NCI-H748 (cell line): ENCODE measurements around the gene BTG3.

Experiments used
- DNase-seq: peaks from one replicate; lab custom pipeline; 2025; ENCODE audit not compliant: unreplicated experiment; lab: John Stamatoyannopoulos, UW

The BTG3 gene

DNA sequence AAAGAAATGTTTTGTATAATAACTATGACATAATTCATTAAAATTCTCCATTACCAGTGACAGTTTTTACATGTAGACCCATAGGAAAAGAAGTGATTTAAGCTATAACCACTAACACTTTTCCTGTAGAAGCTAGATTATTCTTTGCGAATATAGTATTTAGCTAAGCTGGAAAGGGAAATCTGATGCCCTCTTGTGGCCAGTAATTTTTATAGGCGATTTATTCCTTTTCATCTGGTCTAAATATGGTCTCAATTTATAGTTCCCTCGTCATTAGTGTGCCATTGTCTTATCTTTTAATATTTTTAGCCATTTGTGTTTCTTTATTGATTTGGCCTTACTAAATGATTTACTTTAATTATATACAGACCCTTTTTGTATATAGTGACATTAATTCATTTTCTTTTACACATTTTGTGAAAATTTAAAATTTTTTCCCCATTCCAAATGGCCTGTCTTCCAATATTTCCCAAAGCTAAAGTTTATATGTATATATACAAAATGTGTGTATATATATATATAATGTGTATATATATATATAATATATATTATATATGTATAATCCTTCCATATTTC is 26.7 kb downstream of the BTG3 start:
- DNase-seq = peak; percentile 55

DNA sequence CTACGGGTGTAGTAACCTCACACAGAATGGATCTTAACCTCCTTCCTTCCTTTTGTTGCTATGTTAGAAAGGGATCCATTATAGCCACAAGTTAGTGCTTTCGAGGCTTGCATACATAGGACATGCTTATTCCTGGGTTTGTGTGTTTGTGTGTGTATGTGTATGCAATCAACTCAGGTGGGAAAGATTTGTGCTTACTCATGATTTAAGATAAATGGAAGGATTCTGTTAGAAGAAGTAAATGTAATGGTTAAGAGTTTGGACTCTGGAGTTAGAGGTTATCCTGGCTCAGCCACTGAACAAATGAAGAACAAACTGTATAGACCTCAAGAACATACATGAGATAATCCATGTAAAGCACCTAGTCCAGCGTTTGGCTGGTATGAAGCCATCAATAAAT is 28.8 kb downstream of the BTG3 start:
- DNase-seq = no peak

DNA sequence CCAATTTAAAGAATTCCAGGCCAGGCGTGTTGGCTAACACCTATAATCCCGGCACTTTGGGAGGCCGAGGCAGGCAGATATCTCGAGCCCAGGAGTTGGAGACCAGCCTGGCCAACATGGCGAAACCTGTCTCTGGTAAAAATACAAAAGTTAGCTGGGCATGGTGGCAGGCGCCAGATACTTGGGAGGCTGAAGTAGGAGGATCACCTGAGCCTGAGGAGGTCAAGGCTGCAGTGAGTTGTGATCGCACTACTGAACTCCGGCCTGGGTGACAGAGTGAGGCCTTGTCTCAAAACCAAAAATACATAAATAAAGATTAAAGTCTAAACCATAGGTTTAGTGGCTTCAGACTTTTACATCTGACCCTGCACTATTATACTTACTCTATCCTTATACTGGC is 32.4 kb downstream of the BTG3 start:
- no peak for DNase-seq

DNA sequence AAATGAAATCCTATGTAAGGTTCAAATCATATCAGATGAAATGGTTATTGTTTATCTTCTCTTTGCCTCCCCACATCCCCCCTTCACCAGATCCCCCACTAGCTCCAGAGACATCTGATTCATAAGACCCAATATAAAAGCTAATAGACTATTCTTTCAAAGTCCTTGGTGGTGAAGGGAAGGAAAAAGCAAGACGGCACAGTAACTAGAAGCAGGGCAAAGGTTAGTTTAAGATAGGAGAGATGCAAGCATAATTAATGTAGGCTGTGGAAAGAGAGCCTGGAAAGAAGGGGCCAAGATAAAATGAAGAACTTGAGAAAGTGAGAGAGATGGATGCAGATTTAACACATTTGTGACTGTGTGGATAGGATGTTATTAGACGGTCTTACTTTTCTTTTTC is 33.8 kb downstream of the BTG3 start:
- no peak for DNase-seq

DNA sequence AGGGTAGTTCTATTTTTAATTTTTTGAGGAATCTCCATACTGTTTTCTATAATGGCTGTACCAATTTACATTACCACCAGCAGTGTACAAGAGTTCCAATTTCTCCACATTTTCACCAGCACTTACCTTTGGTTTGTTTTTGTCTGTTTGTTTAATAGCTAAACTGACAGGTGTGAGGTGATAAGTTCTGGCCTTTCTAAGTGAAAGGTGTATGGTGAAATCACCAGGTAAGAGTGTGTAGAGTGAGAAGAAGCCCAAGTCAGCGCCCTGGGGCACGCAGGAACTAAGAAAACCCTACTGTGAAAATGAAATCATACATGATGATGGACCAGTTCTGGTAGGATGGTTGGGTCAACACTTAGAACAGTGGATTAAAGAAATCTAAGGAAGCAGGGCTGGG is 34.5 kb downstream of the BTG3 start:
- DNase-seq = peak; percentile 42

DNA sequence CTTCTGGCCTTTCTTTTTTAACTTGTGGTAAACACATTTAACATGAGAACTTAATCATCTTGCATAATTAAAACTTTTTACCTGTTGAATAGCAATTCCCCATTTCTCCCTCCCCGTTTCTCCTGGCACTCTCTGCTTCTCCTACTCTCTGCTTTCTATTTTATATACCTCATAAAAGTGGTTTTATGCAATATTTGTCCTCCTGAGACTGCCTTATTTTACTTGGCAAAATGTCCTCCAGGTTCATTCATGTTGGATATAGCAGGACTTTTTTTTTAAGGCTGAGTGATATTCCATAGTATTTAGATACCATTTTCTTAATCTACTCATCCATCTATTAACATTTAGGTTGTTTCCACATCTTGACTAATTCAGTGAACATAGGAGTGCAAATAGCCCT is 35.0 kb downstream of the BTG3 start:
- DNase-seq = no peak

DNA sequence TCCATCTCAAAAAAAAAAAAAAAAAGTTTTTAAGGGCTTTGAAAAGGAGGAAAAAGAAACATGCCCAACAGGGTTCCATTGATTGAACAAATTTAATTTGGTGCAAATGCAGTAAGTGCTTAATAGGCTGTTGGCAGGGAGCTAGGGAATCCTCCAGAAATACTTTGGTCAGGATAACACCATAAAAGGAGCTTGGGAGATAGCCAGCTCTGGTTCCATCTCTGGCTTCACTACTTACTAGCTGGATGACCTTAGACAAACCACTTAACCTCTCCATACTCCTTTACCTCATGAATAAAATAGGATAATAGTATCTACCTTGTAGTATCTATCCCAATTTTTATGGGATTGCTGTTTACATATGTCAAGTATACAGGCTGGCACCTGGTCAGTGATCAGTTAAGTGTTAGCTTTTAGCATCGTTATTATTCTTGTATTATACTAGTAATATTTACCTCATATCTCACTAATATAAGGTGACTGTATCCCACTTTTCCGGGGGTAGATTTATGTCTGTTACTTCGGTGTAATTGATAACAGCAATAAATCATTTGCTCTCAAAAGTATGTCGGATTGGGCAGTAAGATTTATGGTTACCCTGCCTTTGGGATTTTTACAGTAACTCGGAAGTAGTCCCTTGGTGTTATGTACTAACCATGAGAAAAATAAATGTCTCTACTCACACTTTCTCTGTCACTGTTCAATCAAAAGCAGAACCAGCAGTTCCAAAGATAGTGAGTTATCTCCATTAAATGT is 36.4 kb downstream of the BTG3 start:
- DNase-seq = peak; percentile 70

DNA sequence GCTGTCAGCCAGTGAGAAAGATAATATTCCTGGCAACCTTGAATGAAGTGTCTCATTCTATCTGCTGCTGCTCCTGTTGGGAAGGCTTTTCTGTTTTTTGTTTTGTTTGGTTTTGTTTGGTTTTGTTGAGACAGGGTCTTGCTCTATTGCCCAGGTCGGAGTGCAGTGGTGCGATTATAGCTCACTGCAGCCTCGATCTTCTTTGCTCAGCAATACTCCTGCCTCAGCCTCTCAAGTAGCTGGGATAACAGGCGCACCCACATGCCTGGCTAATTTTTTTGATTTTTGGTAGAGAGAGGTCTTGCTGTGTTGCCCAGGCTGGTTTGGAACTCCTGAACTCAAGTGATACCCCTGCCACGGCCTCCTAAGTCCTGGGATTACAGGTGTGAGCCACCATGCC is 37.6 kb downstream of the BTG3 start:
- no peak for DNase-seq

DNA sequence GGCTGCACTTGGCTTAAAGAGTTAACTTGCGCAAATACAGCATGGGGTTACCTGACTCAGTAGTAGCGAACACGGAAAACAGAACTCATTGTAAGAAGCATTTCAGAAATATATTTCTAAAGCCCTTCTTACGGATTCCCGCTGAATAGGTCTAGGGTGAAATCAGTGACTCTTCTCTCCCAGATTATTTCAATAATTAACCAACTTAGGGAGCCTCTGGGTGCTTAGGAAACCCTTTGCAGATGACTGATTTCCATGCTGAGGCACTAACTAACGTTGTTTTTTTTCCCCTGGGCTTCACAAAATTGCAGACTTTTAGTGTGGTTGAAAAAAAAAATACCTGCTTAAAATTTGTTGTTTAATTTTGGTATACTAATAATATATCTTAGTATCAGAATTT is 40.3 kb downstream of the BTG3 start:
- DNase-seq = no peak

DNA sequence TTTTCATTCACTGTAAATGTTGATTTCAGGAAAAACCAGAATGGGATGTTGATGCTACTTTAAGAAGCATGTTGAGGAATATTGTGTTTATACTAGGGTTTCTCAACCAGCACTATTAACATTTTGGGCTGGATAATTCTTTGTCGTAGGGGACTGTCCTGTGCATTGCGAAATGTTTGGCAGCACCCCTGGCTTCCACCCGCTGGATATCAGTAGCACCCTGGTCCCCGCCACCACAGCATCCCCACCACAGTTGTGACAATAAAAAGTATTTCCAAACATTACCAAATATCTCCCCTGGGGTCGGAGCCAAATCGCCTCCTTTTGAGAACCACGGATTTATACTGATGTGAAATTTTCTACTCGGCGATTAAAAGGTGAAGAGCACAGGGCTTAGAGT is 41.9 kb downstream of the BTG3 start:
- DNase-seq = no peak

DNA sequence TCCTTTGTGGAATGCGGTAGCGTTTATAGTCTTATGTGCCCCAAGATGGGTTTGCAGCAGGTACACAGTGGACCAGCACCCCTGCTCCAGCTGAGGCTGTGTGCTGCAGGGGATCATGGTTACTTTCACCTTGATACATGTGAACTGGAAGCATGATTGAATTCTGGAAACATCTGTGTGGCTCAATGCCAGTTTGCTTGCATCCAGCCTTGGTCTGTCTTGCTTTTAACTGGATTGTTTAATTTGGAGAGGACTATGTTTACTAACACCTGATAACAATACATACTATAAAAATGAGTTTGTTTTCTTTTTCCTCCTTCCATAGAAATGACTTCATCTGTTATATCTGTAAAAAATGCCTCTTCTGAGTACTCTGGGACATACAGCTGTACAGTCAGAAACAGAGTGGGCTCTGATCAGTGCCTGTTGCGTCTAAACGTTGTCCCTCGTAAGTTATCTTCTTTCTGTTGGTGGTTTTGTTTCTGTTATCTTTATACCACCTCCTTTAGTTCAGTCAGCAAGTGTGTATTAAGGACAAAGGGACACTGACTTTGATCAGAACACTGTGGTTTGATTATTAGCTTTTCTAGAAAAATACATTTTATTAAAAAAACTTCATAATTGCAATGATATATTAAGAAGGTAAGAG is 52.2 kb downstream of the BTG3 start:
- no peak for DNase-seq

DNA sequence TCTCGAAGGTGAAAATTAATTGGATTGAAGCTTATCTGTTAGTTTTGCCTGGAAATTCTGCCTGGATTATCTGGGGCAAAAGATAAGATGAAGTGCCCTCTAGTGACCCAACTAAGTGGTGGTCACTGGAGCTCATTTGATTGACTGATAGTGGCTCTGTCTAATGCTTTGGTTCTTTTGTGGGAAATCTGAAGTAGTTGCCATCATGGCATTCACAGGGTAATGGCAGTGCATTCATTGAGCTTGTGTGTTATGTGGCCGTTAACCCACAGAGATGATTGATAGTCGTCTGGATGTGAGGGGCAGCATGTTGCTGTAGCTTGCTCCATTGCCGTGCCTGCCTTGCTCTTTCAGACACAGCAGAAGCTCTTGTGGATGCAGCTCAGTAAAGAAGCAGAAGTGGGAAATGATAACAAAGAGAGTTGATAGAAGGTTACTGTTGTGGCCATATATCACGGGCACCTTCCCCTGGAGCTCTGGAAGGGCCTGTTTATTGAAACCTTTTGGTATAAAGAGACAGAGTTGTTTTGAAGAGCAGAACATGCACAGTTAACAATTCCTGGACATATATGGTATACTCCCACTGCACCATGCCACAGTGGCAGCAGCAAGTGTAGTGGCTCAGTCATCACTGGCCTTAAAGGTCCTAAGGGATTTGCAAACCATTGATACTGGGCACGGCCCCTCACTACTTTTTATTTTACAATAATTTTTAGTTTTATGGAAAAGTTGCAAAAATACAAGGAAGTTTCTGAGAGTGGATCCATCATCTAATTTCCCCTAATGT is 57.8 kb downstream of the BTG3 start:
- peak; percentile 3 for DNase-seq

DNA sequence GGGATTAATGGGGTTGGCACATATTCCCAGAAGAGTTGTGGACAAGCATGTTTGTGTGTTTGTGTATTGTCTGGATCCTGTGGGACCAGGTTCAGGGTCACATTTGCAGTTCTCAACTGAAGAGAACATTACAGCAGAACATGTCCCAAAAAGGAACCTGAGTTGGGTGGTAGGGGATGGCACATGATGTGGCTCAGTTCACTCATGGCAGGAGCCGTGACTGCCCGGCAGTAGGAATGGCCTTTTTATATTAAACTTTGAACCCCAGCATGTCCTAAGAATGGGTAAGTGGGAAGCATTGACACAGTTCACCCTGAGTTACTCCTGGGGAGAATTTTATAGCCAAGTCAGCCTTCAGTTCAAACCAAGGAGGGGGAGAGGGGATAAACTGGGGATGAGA is 58.6 kb downstream of the BTG3 start:
- DNase-seq = no peak

DNA sequence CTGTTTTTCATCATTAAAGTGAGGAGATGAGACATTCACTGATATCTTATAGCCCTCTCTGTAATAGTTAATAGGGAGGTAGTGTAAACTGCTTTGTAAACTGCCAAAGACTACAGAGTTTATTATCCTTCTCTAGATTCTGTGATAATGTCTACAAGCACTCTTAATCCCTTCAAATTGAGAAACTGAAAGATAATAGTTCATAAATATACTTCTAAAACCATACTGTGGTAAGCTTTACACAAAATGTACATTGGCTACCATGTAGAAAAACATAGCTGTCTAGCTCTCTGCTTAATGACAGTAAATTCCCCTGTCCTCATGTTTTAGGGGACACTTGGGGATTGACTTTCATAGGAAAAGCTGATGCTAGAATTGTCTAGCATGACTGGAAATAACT is 60.3 kb downstream of the BTG3 start:
- DNase-seq = no peak

DNA sequence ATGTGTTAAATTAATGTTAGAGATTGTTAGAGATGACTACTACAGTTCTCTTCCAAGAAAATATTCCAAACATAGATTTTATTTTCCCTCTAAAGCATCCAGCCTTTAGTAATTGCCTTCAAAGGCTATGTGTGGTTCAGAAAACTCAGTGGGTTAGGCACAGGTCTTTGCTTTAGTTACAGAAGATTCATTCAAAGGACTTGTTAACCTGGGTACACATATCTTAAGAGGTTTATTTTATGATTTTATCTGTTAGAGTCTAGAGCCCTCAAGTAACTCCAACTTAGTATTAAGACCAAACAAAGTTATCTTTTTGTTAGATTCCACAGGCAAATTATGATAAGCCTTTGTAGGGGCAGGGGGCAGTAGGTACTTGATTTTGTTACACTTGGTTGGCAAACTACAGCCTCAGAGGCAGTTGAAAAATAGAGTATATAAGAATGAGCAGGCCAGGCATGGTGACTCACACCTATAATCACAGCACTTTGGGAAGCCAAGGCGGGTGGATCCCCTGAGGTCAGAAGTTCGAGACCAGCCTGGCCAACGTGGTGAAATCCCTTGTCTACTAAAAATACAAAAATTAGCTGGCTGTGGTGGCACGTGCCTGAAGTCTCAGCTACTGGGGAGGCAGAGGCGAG is 61.9 kb downstream of the BTG3 start:
- no peak for DNase-seq

DNA sequence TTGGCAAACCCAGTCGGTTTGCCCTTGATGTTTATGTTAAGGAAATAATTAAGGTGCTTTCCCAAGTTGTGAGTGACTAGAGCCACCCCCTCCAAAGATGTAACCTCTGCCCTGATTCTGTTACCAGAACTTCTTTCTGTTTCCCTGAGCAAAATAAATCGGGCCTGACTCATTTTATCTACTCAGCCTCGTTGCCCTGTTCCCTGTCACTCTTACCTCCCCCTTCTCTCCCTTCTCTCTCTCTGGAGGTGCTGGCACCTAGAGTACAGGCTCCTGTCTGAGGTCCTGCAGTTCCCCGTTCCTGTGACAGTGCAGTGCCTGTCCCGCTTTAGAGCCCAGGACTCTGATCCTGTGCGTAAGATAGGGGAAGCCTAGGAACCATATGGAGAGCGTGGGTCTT is 64.4 kb downstream of the BTG3 start:
- no peak for DNase-seq

DNA sequence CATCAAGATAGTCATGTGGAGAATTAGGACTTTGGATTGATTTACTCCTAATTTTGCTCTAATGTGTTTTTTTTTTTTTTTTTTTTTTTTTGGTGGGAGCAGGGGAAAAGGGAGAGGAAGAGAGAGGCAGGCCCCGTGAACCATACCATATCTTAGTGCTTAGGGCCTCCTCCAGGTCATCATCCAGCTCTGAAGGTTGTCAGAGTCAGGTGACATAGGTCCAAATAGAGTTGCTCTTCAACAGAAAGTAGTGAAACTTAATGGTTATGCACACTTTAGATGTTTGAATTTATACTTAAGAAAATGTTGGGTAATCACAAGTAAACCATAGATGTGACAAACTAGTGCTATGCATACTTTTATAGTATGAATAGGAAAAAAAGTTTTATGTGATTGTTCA is 67.7 kb downstream of the BTG3 start:
- no peak for DNase-seq
